Measurements from ENCODE around the gene BCL2L2. TPM values are rescaled to one million over a fixed set of nuclear protein-coding genes. Genes with fewer than 3 reads are reported as not detected.

BCL2L2 gene
- total and polyA plus RNA-seq, 9 of the 15 experiments (the other 6 are each of a cell fraction or from before 2014, with no cell fraction given) = 2.6 to 32.5 (median 14.7) TPM

- TF ChIP-seq STAT6 (CRISPR knock-in tag; IDR thresholded peaks at IDR 0.05) (no peak), CTCF (IDR thresholded peaks at IDR 0.05 in 2 of 3, conservative IDR thresholded peaks at IDR 0.05 in 1 of 3; ENCODE audit: insufficient read depth in 2 of 3, low read depth in 1 of 3, low read length in 3 of 3) (no peak), ZNF583 (CRISPR knock-in tag; IDR thresholded peaks at IDR 0.05) (no peak), MAZ (CRISPR knock-in tag; conservative IDR thresholded peaks at IDR 0.05 in 1 of 2, IDR thresholded peaks at IDR 0.05 in 1 of 2) (peak in 1 of 2 experiments; percentile 38; a peak in 1 of 4 replicates), SNRNP70 (optimal IDR thresholded peaks at IDR 0.05; ENCODE audit: low read depth, low read length) (no peak), TSC22D4 (tag; IDR thresholded peaks at IDR 0.05) (no peak), MCM2 (IDR thresholded peaks at IDR 0.05; ENCODE audit: low read depth) (no peak), PHF8 (IDR thresholded peaks at IDR 0.05; ENCODE audit: borderline replicate concordance, low read length) (peak; percentile 71), TAF15 (IDR thresholded peaks at IDR 0.05; ENCODE audit: low read depth, low read length) (no peak), ZNF655 (CRISPR knock-in tag; IDR thresholded peaks at IDR 0.05) (no peak), ZHX1 (conservative IDR thresholded peaks at IDR 0.05; ENCODE audit: low read length) (no peak), CREB3 (tag; conservative IDR thresholded peaks at IDR 0.05; ENCODE audit: low read depth) (no peak), MCM5 (IDR thresholded peaks at IDR 0.05; ENCODE audit: low read depth) (no peak), NFE2L1 (tag; IDR thresholded peaks at IDR 0.05; ENCODE audit: borderline replicate concordance, low read depth) (no peak), CLOCK (CRISPR knock-in tag; IDR thresholded peaks at IDR 0.05; ENCODE audit: borderline replicate concordance) (no peak), ZNF77 (CRISPR knock-in tag; IDR thresholded peaks at IDR 0.05) (no peak)
Observed at GRCh38 chr14:23301969-23302289, 4.7 kb upstream of the BCL2L2 start (continued).

Measured in K562 (cell line).